OCI-LY7 (cell line): ENCODE results near the gene TBC1D5.

Source experiments
- CTCF ChIP-seq: fragments of 200-600 bp; sonication (generic); conservative IDR thresholded peaks from 2 replicates; pipeline ENCODE4 v1.5.1; 2014; ENCODE audit warnings: mild to moderate bottlenecking, antibody characterized with exemption, low read length, moderate library complexity, mixed read lengths
- EZH2phosphoT487 ChIP-seq: fragments of 200-600 bp; sonication (generic); IDR thresholded peaks from 2 replicates; pipeline ENCODE4 v1.6.1; 2018; ENCODE audit warnings: low read depth, borderline replicate concordance, mild to moderate bottlenecking, mixed run types, antibody characterized with exemption, low read length, moderate library complexity, mixed read lengths

GRCh38 chr3:17755836-17756235, 13.4 kb upstream of the TBC1D5 start:
- TF ChIP-seq CTCF: no peak
- TF ChIP-seq EZH2phosphoT487: no peak
